ENCODE measurements around the gene DDAH1. TPM values are rescaled to one million over a fixed set of nuclear protein-coding genes. Genes with fewer than 3 reads are reported as not detected.

Gene DDAH1
- total RNA-seq, 3 donors from 2014 or later: 9.3 to 24.3 (median 23.9) TPM

DNA sequence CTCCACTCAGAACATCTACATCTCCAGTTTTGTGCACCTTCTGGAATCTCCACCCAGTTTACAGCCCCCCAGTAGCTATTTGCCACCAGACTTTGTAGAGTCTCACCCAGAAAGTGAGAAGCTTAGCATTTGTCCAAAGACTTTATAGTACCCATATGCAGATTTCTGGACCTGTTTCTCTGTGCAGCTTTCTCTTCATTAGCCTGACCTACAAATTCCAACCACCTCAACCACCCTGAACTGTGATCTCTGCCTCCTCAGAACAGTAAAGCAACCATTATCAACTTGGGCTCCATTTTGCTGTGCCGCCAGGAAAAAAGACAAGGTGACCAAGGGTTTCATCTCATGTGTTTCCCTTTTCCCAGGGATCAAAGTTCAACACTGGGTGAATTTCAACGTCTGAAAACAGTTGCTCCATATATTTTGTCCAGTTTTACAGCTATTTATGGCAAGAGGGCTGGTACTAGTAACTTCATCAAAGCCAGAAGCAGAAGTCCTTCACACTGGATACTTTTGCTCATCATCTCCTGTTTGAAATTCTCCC, 36.5 kb upstream of the DDAH1 start:
- Histone ChIP-seq H3K27ac (no peak overlapping the region), H3K36me3 (no peaks in the 10 kb centered on the region), H3K9me3 (no peaks in the 10 kb centered on the region), H3K27me3 (no peaks in the 10 kb centered on the region), H3K4me3 (no peak overlapping the region), H3K4me1 (no peaks in the 10 kb centered on the region)
- DNase-seq (ENCODE audit: low spot score in 2 of 2): no peak
- TF ChIP-seq, protein P1, sequence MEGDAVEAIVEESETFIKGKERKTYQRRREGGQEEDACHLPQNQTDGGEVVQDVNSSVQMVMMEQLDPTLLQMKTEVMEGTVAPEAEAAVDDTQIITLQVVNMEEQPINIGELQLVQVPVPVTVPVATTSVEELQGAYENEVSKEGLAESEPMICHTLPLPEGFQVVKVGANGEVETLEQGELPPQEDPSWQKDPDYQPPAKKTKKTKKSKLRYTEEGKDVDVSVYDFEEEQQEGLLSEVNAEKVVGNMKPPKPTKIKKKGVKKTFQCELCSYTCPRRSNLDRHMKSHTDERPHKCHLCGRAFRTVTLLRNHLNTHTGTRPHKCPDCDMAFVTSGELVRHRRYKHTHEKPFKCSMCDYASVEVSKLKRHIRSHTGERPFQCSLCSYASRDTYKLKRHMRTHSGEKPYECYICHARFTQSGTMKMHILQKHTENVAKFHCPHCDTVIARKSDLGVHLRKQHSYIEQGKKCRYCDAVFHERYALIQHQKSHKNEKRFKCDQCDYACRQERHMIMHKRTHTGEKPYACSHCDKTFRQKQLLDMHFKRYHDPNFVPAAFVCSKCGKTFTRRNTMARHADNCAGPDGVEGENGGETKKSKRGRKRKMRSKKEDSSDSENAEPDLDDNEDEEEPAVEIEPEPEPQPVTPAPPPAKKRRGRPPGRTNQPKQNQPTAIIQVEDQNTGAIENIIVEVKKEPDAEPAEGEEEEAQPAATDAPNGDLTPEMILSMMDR (IDR thresholded peaks at IDR 0.05): no peak
- TF ChIP-seq POLR2A (IDR thresholded peaks at IDR 0.05) (no peak), POLR2AphosphoS5 (IDR thresholded peaks at IDR 0.05) (no peak)
- intact Hi-C loops (cut with DNase I; ENCODE audit: low total_unique reads): no loop called here

GRCh38 chr1:85496941-85497582, 32.1 kb upstream of the DDAH1 start:
- H3K27me3 ChIP-seq: no peaks in the 10 kb centered on the region
- no peaks in the 10 kb centered on the region for H3K9me3 ChIP-seq
- H3K4me3 ChIP-seq: no peak overlapping the region
- DNase-seq (ENCODE audit: low spot score in 2 of 2): no peak
- no peaks in the 10 kb centered on the region for H3K4me1 ChIP-seq
- intact Hi-C loops (cut with DNase I; ENCODE audit: low total_unique reads): no loop called here
- no peak for TF ChIP-seq POLR2A (IDR thresholded peaks at IDR 0.05)
- TF ChIP-seq POLR2AphosphoS5 (IDR thresholded peaks at IDR 0.05): no peak
- TF ChIP-seq, protein P1 (IDR thresholded peaks at IDR 0.05): no peak
- no peak overlapping the region for H3K27ac ChIP-seq
- no peaks in the 10 kb centered on the region for H3K36me3 ChIP-seq

DNA sequence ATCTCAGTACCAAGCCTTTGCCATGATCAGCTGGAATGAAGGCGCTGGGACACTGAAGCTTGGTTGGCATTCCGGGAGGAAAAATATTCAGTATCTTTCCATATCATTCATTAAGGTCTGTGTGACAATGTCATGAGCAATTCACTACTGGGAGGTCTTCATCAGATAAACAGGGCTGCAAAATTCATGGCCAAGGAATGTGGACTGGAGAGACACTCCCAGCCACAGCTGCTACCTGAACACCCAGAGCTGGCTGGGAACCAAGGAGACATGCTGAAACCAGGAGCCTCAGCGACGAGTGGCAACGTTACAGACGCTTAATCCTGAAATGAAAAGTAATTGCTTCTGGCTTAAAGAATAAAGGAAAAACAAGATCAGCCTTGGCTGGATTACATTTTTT, 30.6 kb upstream of the DDAH1 start:
- no peak for TF ChIP-seq POLR2A (IDR thresholded peaks at IDR 0.05)
- no peak overlapping the region for H3K4me3 ChIP-seq
- no peaks in the 10 kb centered on the region for H3K36me3 ChIP-seq
- H3K27me3 ChIP-seq: no peaks in the 10 kb centered on the region
- peak; percentile 62 to 65 for DNase-seq (ENCODE audit: low spot score in 2 of 2)
- intact Hi-C loops (cut with DNase I; ENCODE audit: low total_unique reads): no loop called here
- H3K27ac ChIP-seq: peak overlapping the region in 1 of 2 donors; percentile 15
- no peaks in the 10 kb centered on the region for H3K9me3 ChIP-seq
- H3K4me1 ChIP-seq: no peaks in the 10 kb centered on the region

GRCh38 chr1:85494904-85495266, 29.9 kb upstream of the DDAH1 start:
- Histone ChIP-seq H3K4me1 (no peaks in the 10 kb centered on the region), H3K4me3 (no peak overlapping the region), H3K27me3 (no peaks in the 10 kb centered on the region), H3K27ac (no peak overlapping the region), H3K9me3 (no peaks in the 10 kb centered on the region), H3K36me3 (no peaks in the 10 kb centered on the region)
- intact Hi-C loops (cut with DNase I; ENCODE audit: low total_unique reads): no loop called here
- DNase-seq (ENCODE audit: low spot score in 2 of 2): no peak
- TF ChIP-seq POLR2AphosphoS5 (IDR thresholded peaks at IDR 0.05) (no peak), POLR2A (IDR thresholded peaks at IDR 0.05) (no peak)
- TF ChIP-seq, protein P1 (IDR thresholded peaks at IDR 0.05): no peak

GRCh38 chr1:85494074-85494903, 29.3 kb upstream of the DDAH1 start:
- Histone ChIP-seq H3K27me3 (no peaks in the 10 kb centered on the region), H3K27ac (no peak overlapping the region), H3K36me3 (no peaks in the 10 kb centered on the region), H3K9me3 (no peaks in the 10 kb centered on the region), H3K4me1 (no peaks in the 10 kb centered on the region), H3K4me3 (no peak overlapping the region)
- TF ChIP-seq, protein P1 (IDR thresholded peaks at IDR 0.05): no peak
- no peak for TF ChIP-seq POLR2AphosphoS5 (IDR thresholded peaks at IDR 0.05)
- no peak for TF ChIP-seq POLR2A (IDR thresholded peaks at IDR 0.05)
- DNase-seq (ENCODE audit: low spot score in 2 of 2): no peak
- intact Hi-C loops (cut with DNase I; ENCODE audit: low total_unique reads): no loop called here

Data from breast epithelium (tissue), 4 donors.